Mesothelial cell of epicardium (in vitro differentiated cells): ENCODE results near the gene BEST4. TPM values are rescaled to one million over a fixed set of nuclear protein-coding genes. Genes with fewer than 3 reads are reported as not detected.

ENCODE experiments used
- DNase-seq, 2 experiments: peaks; one replicate each; pipeline ENCODE4 v3.0.0; 2021; ENCODE audit warnings: low spot score in 2 of 2; ENCODE audit not compliant: unreplicated experiment in 2 of 2
- H3K27ac Mint-ChIP-seq: 2 replicates; pipeline ENCODE4 v1.8.0; 2021; ENCODE audit warnings: mixed read lengths
- H3K27me3 Mint-ChIP-seq: 2 replicates; pipeline ENCODE4 v1.8.0; 2021; ENCODE audit warnings: low read depth, mixed read lengths
- H3K36me3 Mint-ChIP-seq: 2 replicates; pipeline ENCODE4 v1.8.0; 2021; ENCODE audit warnings: mixed read lengths
- H3K4me1 Mint-ChIP-seq: 2 replicates; pipeline ENCODE4 v1.8.0; 2021; ENCODE audit warnings: mixed read lengths
- H3K4me3 Mint-ChIP-seq: 2 replicates; pipeline ENCODE4 v1.8.0; 2021; ENCODE audit warnings: mild to moderate bottlenecking, moderate library complexity, mixed read lengths
- H3K9me3 Mint-ChIP-seq: 2 replicates; pipeline ENCODE4 v1.8.0; 2021; ENCODE audit warnings: mixed read lengths
- CTCF ChIP-seq: fragments of 200-600 bp; sonication (generic); IDR thresholded peaks from one replicate; pipeline ENCODE4 v1.5.0; 2021; ENCODE audit warnings: antibody characterized with exemption; ENCODE audit not compliant: unreplicated experiment
- total RNA-seq: library from RNA; stranded (reverse); gene quantifications from 3 replicates; pipeline ENCODE4 v1.2.1, GENCODE V29; 2021

Gene BEST4
- 1.4 to 1.7 TPM (median 1.4 TPM) in 3 replicates for total RNA-seq

- H3K9me3 Mint-ChIP-seq = no peaks in the 10 kb centered on the region
- H3K27ac Mint-ChIP-seq = no peak within 1 kb of the TSS
- no peaks in the 10 kb centered on the region for H3K27me3 Mint-ChIP-seq
- DNase-seq = no peak
- peaks cover 27% of the 10 kb centered on the region for H3K4me1 Mint-ChIP-seq
- no peaks in the 10 kb centered on the region for H3K36me3 Mint-ChIP-seq
- no peak within 1 kb of the TSS for H3K4me3 Mint-ChIP-seq
- no peak for TF ChIP-seq CTCF
Observed at GRCh38 chr1:44788120-44788860, at the start of gene BEST4. Gene BEST4, minus strand, starts transcription at chr1:44788170. Its CDS starts 465 bp downstream, at chr1:44787705.

GRCh38 chr1:44835738-44836675 lies 48.0 kb upstream of the BEST4 start:
- Mint-ChIP-seq H3K36me3 (no peaks in the 10 kb centered on the region), H3K4me1 (peaks cover 21% of the 10 kb centered on the region), H3K4me3 (no peak overlapping the region), H3K27me3 (peaks cover under 1% of the 10 kb centered on the region), H3K9me3 (no peaks in the 10 kb centered on the region), H3K27ac (peak overlapping the region; percentile 17)
- peak; percentile 76 for TF ChIP-seq CTCF
- DNase-seq = peak; percentile 58 to 88

GRCh38 chr1:44834328-44834727 lies 46.4 kb upstream of the BEST4 start:
- no peaks in the 10 kb centered on the region for H3K9me3 Mint-ChIP-seq
- H3K27ac Mint-ChIP-seq = no peak overlapping the region
- no peak overlapping the region for H3K4me3 Mint-ChIP-seq
- peaks cover 22% of the 10 kb centered on the region for H3K4me1 Mint-ChIP-seq
- no peaks in the 10 kb centered on the region for H3K27me3 Mint-ChIP-seq
- H3K36me3 Mint-ChIP-seq = no peaks in the 10 kb centered on the region
- DNase-seq = no peak
- TF ChIP-seq CTCF = no peak

GRCh38 chr1:44832056-44832705 lies 44.2 kb upstream of the BEST4 start:
- Mint-ChIP-seq H3K4me1 (peaks cover 22% of the 10 kb centered on the region), H3K27ac (peak overlapping the region; percentile 72), H3K36me3 (no peaks in the 10 kb centered on the region), H3K4me3 (no peak overlapping the region), H3K9me3 (no peaks in the 10 kb centered on the region), H3K27me3 (no peaks in the 10 kb centered on the region)
- no peak for TF ChIP-seq CTCF
- DNase-seq = no peak

- no peaks in the 10 kb centered on the region for H3K9me3 Mint-ChIP-seq
- H3K4me1 Mint-ChIP-seq = peaks cover 22% of the 10 kb centered on the region
- H3K36me3 Mint-ChIP-seq = no peaks in the 10 kb centered on the region
- H3K4me3 Mint-ChIP-seq = no peak overlapping the region
- H3K27ac Mint-ChIP-seq = peak overlapping the region; percentile 31
- no peak for DNase-seq
- no peak for TF ChIP-seq CTCF
- H3K27me3 Mint-ChIP-seq = no peaks in the 10 kb centered on the region
Observed at GRCh38 chr1:44831516-44831915, 43.5 kb upstream of the BEST4 start.
